Brain microvascular endothelial cell (primary cell): ENCODE data around the gene DLG2.

Experiments used
- DNase-seq: peaks from one replicate; pipeline ENCODE4 v3.0.0-alpha.2; 2020
- H3K27ac ChIP-seq: fragments of 250-450 bp; sonication (Bioruptor Pico); 2 replicates; pipeline ENCODE4 v1.5.1; 2020; ENCODE audit warnings: mild to moderate bottlenecking, moderate library complexity
- H3K27me3 ChIP-seq: fragments of 250-450 bp; sonication (Bioruptor Pico); replicated peaks from 2 replicates; pipeline ENCODE4 v1.5.1; 2020; ENCODE audit warnings: mild to moderate bottlenecking
- H3K36me3 ChIP-seq: fragments of 250-450 bp; sonication (Bioruptor Pico); replicated peaks from 2 replicates; pipeline ENCODE4 v1.5.1; 2020; ENCODE audit warnings: mild to moderate bottlenecking
- H3K4me3 ChIP-seq: 2 replicates; pipeline ENCODE4 v1.5.1; 2011; ENCODE audit warnings: low read depth, mild to moderate bottlenecking, control low read depth, low read length, moderate library complexity
- in situ Hi-C: cut with HindIII; loops from 2 replicates; pipeline ENCODE4 v1.10.0; 2017; ENCODE audit warnings: low sequenced_read_pairs, low pct_ligation_motif_present
- TF ChIP-seq, protein P1 (sequence below): IDR thresholded peaks from 2 replicates; pipeline ENCODE4 v1.5.1; 2011; ENCODE audit warnings: low read depth, mild to moderate bottlenecking, moderate library complexity, low read length, control low read depth, inconsistent platforms; ENCODE audit errors: missing control alignments

The DLG2 gene

GRCh38 chr11:84558085-84558905, 1068.8 kb downstream of the DLG2 start:
- TF ChIP-seq, protein P1, sequence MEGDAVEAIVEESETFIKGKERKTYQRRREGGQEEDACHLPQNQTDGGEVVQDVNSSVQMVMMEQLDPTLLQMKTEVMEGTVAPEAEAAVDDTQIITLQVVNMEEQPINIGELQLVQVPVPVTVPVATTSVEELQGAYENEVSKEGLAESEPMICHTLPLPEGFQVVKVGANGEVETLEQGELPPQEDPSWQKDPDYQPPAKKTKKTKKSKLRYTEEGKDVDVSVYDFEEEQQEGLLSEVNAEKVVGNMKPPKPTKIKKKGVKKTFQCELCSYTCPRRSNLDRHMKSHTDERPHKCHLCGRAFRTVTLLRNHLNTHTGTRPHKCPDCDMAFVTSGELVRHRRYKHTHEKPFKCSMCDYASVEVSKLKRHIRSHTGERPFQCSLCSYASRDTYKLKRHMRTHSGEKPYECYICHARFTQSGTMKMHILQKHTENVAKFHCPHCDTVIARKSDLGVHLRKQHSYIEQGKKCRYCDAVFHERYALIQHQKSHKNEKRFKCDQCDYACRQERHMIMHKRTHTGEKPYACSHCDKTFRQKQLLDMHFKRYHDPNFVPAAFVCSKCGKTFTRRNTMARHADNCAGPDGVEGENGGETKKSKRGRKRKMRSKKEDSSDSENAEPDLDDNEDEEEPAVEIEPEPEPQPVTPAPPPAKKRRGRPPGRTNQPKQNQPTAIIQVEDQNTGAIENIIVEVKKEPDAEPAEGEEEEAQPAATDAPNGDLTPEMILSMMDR: peak; percentile 89
- no peak overlapping the region for H3K27ac ChIP-seq
- in situ Hi-C loops: no loop called here
- no peaks in the 10 kb centered on the region for H3K27me3 ChIP-seq
- H3K4me3 ChIP-seq: no peak overlapping the region
- DNase-seq: peak; percentile 34
- H3K36me3 ChIP-seq: no peaks in the 10 kb centered on the region

DNA sequence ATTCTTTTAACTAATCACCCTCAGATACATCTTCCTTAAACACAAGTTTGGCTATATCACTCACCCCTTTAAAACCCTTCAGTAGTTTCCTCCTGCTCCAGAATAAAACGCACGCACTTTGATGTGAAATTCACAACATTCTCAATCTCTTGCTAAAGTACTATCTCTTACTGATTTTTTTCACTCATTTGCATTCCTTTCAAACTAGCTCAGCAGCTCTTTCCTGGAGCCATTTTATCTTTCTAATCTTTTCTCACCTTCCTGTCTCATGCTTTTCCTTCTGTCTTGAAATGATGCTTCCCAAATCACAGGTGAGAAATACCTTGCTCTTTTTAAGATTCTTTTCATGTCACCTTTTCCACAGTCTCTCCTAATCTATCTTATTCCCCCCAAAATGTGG, 1074.4 kb downstream of the DLG2 start:
- TF ChIP-seq, protein P1: no peak
- Histone ChIP-seq H3K27me3 (no peaks in the 10 kb centered on the region), H3K4me3 (no peak overlapping the region), H3K36me3 (no peaks in the 10 kb centered on the region), H3K27ac (no peak overlapping the region)
- in situ Hi-C loops: no loop called here
- DNase-seq: no peak

- no peak for DNase-seq
- Histone ChIP-seq H3K27ac (no peak overlapping the region), H3K36me3 (no peaks in the 10 kb centered on the region), H3K4me3 (no peak overlapping the region), H3K27me3 (no peaks in the 10 kb centered on the region)
- TF ChIP-seq, protein P1: no peak
- in situ Hi-C loops: no loop called here
Observed at GRCh38 chr11:84549217-84549616, 1077.9 kb downstream of the DLG2 start.

DNA sequence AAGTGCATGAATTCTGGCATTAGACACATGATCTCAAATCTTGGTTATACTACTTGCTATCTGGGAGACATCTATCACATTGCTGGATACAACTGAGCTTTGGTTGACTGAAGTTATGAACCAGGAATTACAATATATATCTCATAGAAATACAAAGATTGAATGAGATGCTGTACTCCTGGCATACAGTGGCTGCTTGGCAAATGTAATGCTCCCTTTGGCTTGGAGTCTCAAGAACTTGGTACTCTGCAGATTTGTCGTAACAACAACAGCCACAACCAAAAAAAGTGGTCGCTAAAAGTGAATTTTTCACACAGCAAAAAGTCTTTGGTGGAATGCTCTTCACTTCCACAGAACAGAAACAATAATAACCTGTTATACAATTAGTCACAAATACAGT, 1082.6 kb downstream of the DLG2 start:
- in situ Hi-C loops: no loop called here
- TF ChIP-seq, protein P1: no peak
- no peak overlapping the region for H3K4me3 ChIP-seq
- DNase-seq: no peak
- no peaks in the 10 kb centered on the region for H3K27me3 ChIP-seq
- H3K36me3 ChIP-seq: no peaks in the 10 kb centered on the region
- H3K27ac ChIP-seq: no peak overlapping the region

DNA sequence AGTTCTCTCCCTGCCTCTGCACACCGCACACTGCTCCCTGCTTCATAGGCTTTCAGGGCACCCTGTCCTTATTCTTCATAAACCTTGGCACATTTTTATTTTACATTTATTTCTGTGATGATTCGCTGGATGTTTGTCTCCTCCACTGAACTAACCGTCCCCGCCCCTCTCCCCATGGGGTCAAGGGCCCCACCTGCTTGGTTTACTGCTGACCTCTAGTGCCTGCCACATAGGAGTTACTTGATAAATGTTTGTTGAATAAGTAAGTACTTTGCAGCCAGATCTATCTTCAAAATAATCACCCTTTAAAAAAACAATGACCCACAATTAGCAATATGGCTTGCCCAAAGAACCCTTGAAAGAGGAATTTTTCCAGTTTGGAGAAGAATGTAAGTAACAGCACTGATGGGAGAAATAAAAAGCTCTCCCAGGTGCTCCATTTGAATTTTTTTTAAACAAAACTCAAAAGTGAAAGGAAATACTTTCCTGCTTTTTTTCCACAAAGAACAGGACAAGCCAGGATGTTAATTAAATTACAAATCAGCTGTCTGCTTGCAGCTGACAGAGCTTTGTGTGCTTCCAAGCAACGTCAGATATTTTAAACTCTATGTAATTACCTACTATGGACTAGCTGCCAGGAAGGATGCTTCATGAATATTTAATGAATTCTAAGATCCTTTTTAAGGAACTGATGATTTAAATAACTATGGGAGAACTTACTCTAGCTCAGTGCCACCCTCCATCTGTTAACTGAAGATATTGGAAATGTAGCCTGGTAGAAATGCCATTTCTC, 1083.6 kb downstream of the DLG2 start:
- Histone ChIP-seq H3K4me3 (no peak overlapping the region), H3K36me3 (no peaks in the 10 kb centered on the region), H3K27ac (no peak overlapping the region), H3K27me3 (no peaks in the 10 kb centered on the region)
- in situ Hi-C loops: no loop called here
- DNase-seq: no peak
- TF ChIP-seq, protein P1: no peak
